Ascending aorta (tissue), 2 donors: ENCODE results near the gene PARVB. TPM values are rescaled to one million over a fixed set of nuclear protein-coding genes. Genes with fewer than 3 reads are reported as not detected.

ENCODE experiments used
- DNase-seq, 2 donors: peaks; one replicate each; pipeline ENCODE4 v3.0.0-alpha.2; 2019; ENCODE audit warnings: low spot score in 2 of 2
- H3K27ac ChIP-seq, 2 donors: fragments of 200-600 bp; sonication (generic); one replicate each; pipeline ENCODE4 v1.5.1; 2016 to 2017; ENCODE audit warnings: mild to moderate bottlenecking in 1 of 2
- H3K27me3 ChIP-seq: fragments of 200-600 bp; sonication (generic); one replicate; pipeline ENCODE4 v1.5.1; 2017
- H3K36me3 ChIP-seq, 2 donors: fragments of 200-600 bp; sonication (generic); one replicate each; pipeline ENCODE4 v1.5.1; 2016
- H3K4me1 ChIP-seq, 2 donors: fragments of 200-600 bp; sonication (generic); one replicate each; pipeline ENCODE4 v1.5.1; 2016 to 2017; ENCODE audit warnings: mild to moderate bottlenecking in 1 of 2
- H3K4me3 ChIP-seq, 2 donors: fragments of 200-600 bp; sonication (generic); one replicate each; pipeline ENCODE4 v1.5.1; 2016 to 2017; ENCODE audit warnings: mild to moderate bottlenecking in 1 of 2
- H3K9me3 ChIP-seq, 2 donors: fragments of 200-600 bp; sonication (generic); one replicate each; pipeline ENCODE4 v1.5.1; 2016
- CTCF ChIP-seq, 3 experiments: fragments of 200-600 bp in 2 of 3; fragments of 450-650 bp in 1 of 3; sonication (generic) in 2 of 3; IDR thresholded peaks; one replicate each; pipeline ENCODE4 v1.5.1; 2016 to 2019; ENCODE audit warnings: antibody characterized with exemption in 3 of 3, mild to moderate bottlenecking in 1 of 3, moderate library complexity in 1 of 3
- intact Hi-C: fragments of 100-400 bp; cut with DNase I; formaldehyde crosslinking; loops from one replicate; pipeline ENCODE4 v1.15.1; 2023
- total RNA-seq: library from RNA; depleted of rRNA; stranded (reverse); fragments of >200 nt; gene quantifications from one replicate; pipeline ENCODE4 v1.1.0, GENCODE V29; 2016

Gene PARVB
- total RNA-seq, 1 donor from 2014 or later, result 33.8 TPM

- Histone ChIP-seq H3K27ac (no peak overlapping the region), H3K4me1 (no peaks in the 10 kb centered on the region), H3K4me3 (no peak overlapping the region), H3K27me3 (no peaks in the 10 kb centered on the region), H3K36me3 (peaks cover 0 to 5% of the 10 kb centered on the region in 2 donors), H3K9me3 (peaks cover 0 to 4% of the 10 kb centered on the region in 2 donors)
- no peak for DNase-seq
- intact Hi-C loops, result no loop called here
- no peak for TF ChIP-seq CTCF (IDR thresholded peaks at IDR 0.05)
Measured at GRCh38 chr22:44003405-44004103, 20.5 kb upstream of the PARVB start.

GRCh38 chr22:44004104-44004460 is 20.0 kb upstream of the PARVB start:
- no peak for TF ChIP-seq CTCF (IDR thresholded peaks at IDR 0.05)
- Histone ChIP-seq H3K4me3 (no peak overlapping the region), H3K4me1 (no peaks in the 10 kb centered on the region), H3K27me3 (no peaks in the 10 kb centered on the region), H3K27ac (no peak overlapping the region), H3K9me3 (peaks cover 0 to 4% of the 10 kb centered on the region in 2 donors), H3K36me3 (peaks cover 0 to 1% of the 10 kb centered on the region in 2 donors)
- no peak for DNase-seq
- intact Hi-C loops, result no loop called here

- Histone ChIP-seq H3K27ac (no peak overlapping the region), H3K36me3 (no peaks in the 10 kb centered on the region), H3K4me1 (no peaks in the 10 kb centered on the region), H3K27me3 (no peaks in the 10 kb centered on the region), H3K4me3 (no peak overlapping the region), H3K9me3 (peaks cover 0 to 4% of the 10 kb centered on the region in 2 donors)
- no peak for DNase-seq
- no peak for TF ChIP-seq CTCF (IDR thresholded peaks at IDR 0.05)
- intact Hi-C loops, result no loop called here
Measured at GRCh38 chr22:44005524-44005923, 18.6 kb upstream of the PARVB start.

- Histone ChIP-seq H3K36me3 (no peaks in the 10 kb centered on the region), H3K9me3 (no peaks in the 10 kb centered on the region), H3K4me3 (no peak overlapping the region), H3K27ac (no peak overlapping the region), H3K27me3 (no peaks in the 10 kb centered on the region), H3K4me1 (no peaks in the 10 kb centered on the region)
- intact Hi-C loops, result no loop called here
- DNase-seq, result no peak
- TF ChIP-seq CTCF (IDR thresholded peaks at IDR 0.05), result no peak
Measured at GRCh38 chr22:44012162-44012561, 11.9 kb upstream of the PARVB start.

- intact Hi-C loops, result no loop called here
Measured at GRCh38 chr22:44012591-44012990, 11.5 kb upstream of the PARVB start.

More at GRCh38 chr22:44012591-44012990, 11.5 kb upstream of the PARVB start:
- Histone ChIP-seq H3K36me3 (no peaks in the 10 kb centered on the region), H3K4me3 (no peak overlapping the region), H3K27me3 (no peaks in the 10 kb centered on the region), H3K4me1 (no peaks in the 10 kb centered on the region), H3K27ac (no peak overlapping the region), H3K9me3 (no peaks in the 10 kb centered on the region)
- TF ChIP-seq CTCF (IDR thresholded peaks at IDR 0.05), result no peak
- no peak for DNase-seq
